Natural killer cell (primary cell): ENCODE data around the gene WDR37. TPM values are rescaled to one million over a fixed set of nuclear protein-coding genes. Genes with fewer than 3 reads are reported as not detected.

Experiments
- ATAC-seq, 3 donors: fragments of 150-1000 bp in 2 of 3; fragments of 200-7000 bp in 1 of 3; cut with Tn5 transposase; 1 replicate in 1 of 3; 2 replicates in 2 of 3; pipeline ENCODE4 v1.10.0; 2021; ENCODE audit warnings: mild to moderate bottlenecking in 2 of 3, moderate library complexity in 2 of 3
- DNase-seq, 2 donors: peaks; one replicate each; pipeline versions ENCODE4 v3.0.0 to v3.0.0-alpha.2; 2013 to 2021; ENCODE audit warnings: mixed read lengths in 1 of 2
- H3K27ac ChIP-seq: one replicate; pipeline ENCODE4 v1.5.1; 2013; ENCODE audit warnings: mild to moderate bottlenecking, low read length
- H3K27me3 ChIP-seq: one replicate; pipeline ENCODE4 v1.6.1; 2013; ENCODE audit warnings: low read length; ENCODE audit not compliant: control insufficient read depth, insufficient read depth
- H3K36me3 ChIP-seq: one replicate; pipeline ENCODE4 v1.6.1; 2013; ENCODE audit warnings: low read length; ENCODE audit not compliant: control insufficient read depth, insufficient read depth
- H3K4me1 ChIP-seq: one replicate; pipeline ENCODE4 v1.6.1; 2013; ENCODE audit warnings: low read length; ENCODE audit not compliant: control insufficient read depth, insufficient read depth
- H3K4me3 ChIP-seq: one replicate; pipeline ENCODE4 v1.5.1; 2013; ENCODE audit warnings: low read length
- H3K9me3 ChIP-seq: one replicate; pipeline ENCODE4 v1.6.1; 2013; ENCODE audit warnings: low read length; ENCODE audit not compliant: control insufficient read depth, insufficient read depth
- H3K27ac Mint-ChIP-seq, 2 donors: one replicate each; pipeline ENCODE4 v1.8.0; 2022; ENCODE audit warnings: mild to moderate bottlenecking in 2 of 2, mixed read lengths in 2 of 2, moderate library complexity in 1 of 2
- H3K27me3 Mint-ChIP-seq, 2 donors: one replicate each; pipeline ENCODE4 v1.8.0; 2022; ENCODE audit warnings: low read depth in 2 of 2, mixed read lengths in 2 of 2
- H3K36me3 Mint-ChIP-seq: one replicate; pipeline ENCODE4 v1.8.0; 2022; ENCODE audit warnings: mixed read lengths
- H3K4me1 Mint-ChIP-seq, 2 donors: one replicate each; pipeline ENCODE4 v1.8.0; 2022; ENCODE audit warnings: mixed read lengths in 2 of 2
- H3K4me3 Mint-ChIP-seq: one replicate; pipeline ENCODE4 v1.8.0; 2022; ENCODE audit warnings: mild to moderate bottlenecking, moderate library complexity, mixed read lengths
- H3K9me3 Mint-ChIP-seq, 2 donors: one replicate each; pipeline ENCODE4 v1.8.0; 2022; ENCODE audit warnings: mixed read lengths in 2 of 2
- WGBS: methylation state at CpG from one replicate; pipeline ENCODE4 v1.1.7; 2013; ENCODE audit warnings: missing lambda C conversion rate; ENCODE audit not compliant: insufficient coverage; 5-methylcytosine and 5-hydroxymethylcytosine counted together
- intact Hi-C: fragments of 100-400 bp; cut with micrococcal nuclease; formaldehyde crosslinking; loops from one replicate; pipeline ENCODE4 v1.14.2; 2022
- total RNA-seq, 4 donors: library from RNA; stranded (reverse); fragments of 120-200 nt in 1 of 4; gene quantifications; one replicate each; pipeline versions ENCODE4 v1.2.3 to v1.2.4, GENCODE V29; 2013 to 2022
- TF ChIP-seq, protein P1 (sequence below): fragments of 200-600 bp; IDR thresholded peaks from one replicate; pipeline ENCODE4 v1.8.0; 2022; ENCODE audit warnings: antibody characterized with exemption

WDR37 gene
- total RNA-seq, 3 donors from 2014 or later (not counting 1 experiment from before 2014, with no cell fraction given): 56.3 to 59.6 (median 57.6) TPM

DNA sequence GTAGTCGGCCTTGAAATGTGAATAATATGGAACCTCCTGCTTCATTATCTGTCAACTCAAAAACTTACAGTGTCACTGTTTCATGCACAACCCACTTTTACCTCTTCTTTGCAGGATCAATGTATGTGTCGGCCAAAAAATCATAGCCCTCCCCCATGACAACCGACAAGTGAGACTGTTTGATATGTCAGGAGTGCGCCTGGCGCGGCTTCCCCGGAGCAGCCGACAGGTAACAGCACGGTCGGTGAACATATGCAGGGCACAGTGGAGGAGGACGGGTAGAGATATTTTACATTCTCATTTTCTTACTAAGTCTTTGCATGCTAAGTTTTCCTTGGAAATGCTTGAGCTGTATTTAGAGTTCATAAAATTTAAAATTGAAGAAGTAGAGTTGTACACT lies 68.6 kb downstream of the WDR37 start:
- H3K4me1 Mint-ChIP-seq: peaks cover 21 to 38% of the 10 kb centered on the region in 2 donors
- 100% methylated on average over 8 of the region's 11 CpGs for WGBS
- H3K27me3 Mint-ChIP-seq: no peaks in the 10 kb centered on the region
- Histone ChIP-seq H3K9me3 (no peaks in the 10 kb centered on the region), H3K36me3 (peaks cover 89% of the 10 kb centered on the region), H3K4me3 (no peak overlapping the region), H3K27me3 (no peaks in the 10 kb centered on the region), H3K4me1 (no peaks in the 10 kb centered on the region), H3K27ac (no peak overlapping the region)
- H3K36me3 Mint-ChIP-seq: peaks cover 24% of the 10 kb centered on the region
- DNase-seq: no peak
- ATAC-seq: no peak
- no peak overlapping the region for H3K4me3 Mint-ChIP-seq
- intact Hi-C loops: no loop called here
- H3K27ac Mint-ChIP-seq: no peak overlapping the region
- TF ChIP-seq, protein P1, sequence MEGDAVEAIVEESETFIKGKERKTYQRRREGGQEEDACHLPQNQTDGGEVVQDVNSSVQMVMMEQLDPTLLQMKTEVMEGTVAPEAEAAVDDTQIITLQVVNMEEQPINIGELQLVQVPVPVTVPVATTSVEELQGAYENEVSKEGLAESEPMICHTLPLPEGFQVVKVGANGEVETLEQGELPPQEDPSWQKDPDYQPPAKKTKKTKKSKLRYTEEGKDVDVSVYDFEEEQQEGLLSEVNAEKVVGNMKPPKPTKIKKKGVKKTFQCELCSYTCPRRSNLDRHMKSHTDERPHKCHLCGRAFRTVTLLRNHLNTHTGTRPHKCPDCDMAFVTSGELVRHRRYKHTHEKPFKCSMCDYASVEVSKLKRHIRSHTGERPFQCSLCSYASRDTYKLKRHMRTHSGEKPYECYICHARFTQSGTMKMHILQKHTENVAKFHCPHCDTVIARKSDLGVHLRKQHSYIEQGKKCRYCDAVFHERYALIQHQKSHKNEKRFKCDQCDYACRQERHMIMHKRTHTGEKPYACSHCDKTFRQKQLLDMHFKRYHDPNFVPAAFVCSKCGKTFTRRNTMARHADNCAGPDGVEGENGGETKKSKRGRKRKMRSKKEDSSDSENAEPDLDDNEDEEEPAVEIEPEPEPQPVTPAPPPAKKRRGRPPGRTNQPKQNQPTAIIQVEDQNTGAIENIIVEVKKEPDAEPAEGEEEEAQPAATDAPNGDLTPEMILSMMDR: no peak
- H3K9me3 Mint-ChIP-seq: no peaks in the 10 kb centered on the region

DNA sequence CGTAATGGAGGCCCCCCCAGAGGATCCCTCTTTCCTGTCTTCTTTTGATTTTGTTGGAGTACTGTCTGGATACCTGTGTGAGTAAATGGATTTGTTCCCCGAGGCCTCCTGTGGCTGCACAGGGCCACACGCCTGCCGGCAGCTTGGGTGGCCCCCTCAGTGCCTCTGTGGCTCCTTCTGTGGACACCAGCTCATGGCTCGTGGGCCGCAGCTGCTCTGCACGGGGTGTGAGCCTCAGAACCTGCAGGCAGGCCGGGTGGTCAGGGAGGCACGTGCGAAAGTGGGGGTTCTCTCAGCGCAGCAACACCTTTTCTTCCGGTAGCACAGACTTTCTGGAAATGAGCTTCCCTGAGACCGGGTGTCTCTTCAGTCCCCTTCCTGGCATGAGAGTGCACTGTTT lies 70.3 kb downstream of the WDR37 start:
- H3K4me1 Mint-ChIP-seq: peaks cover 18 to 34% of the 10 kb centered on the region in 2 donors

GRCh38 chr10:1127629-1128028 lies 71.4 kb downstream of the WDR37 start:
- Histone ChIP-seq H3K27ac (no peak overlapping the region), H3K4me1 (peaks cover 3% of the 10 kb centered on the region), H3K4me3 (no peak overlapping the region), H3K9me3 (no peaks in the 10 kb centered on the region), H3K27me3 (no peaks in the 10 kb centered on the region), H3K36me3 (peaks cover 83% of the 10 kb centered on the region)
- peaks cover 21 to 39% of the 10 kb centered on the region in 2 donors for H3K4me1 Mint-ChIP-seq
- intact Hi-C loops: no loop called here
- H3K27ac Mint-ChIP-seq: peak overlapping the region in 1 of 2 donors; percentile 38
- H3K36me3 Mint-ChIP-seq: peaks cover 19% of the 10 kb centered on the region
- H3K4me3 Mint-ChIP-seq: no peak overlapping the region
- DNase-seq (no peak), ATAC-seq (no peak)
- H3K27me3 Mint-ChIP-seq: no peaks in the 10 kb centered on the region
- no peaks in the 10 kb centered on the region for H3K9me3 Mint-ChIP-seq
- TF ChIP-seq, protein P1: no peak
- 97% methylated on average over 15 of the region's 15 CpGs for WGBS

More for the DNA sequence above, 70.3 kb downstream of the WDR37 start:
- ATAC-seq (no peak), DNase-seq (no peak)
- 97% methylated on average over 13 of the region's 13 CpGs for WGBS
- no peaks in the 10 kb centered on the region for H3K9me3 Mint-ChIP-seq
- Histone ChIP-seq H3K27ac (no peak overlapping the region), H3K36me3 (peaks cover 90% of the 10 kb centered on the region), H3K27me3 (no peaks in the 10 kb centered on the region), H3K9me3 (no peaks in the 10 kb centered on the region), H3K4me1 (no peaks in the 10 kb centered on the region), H3K4me3 (no peak overlapping the region)
- intact Hi-C loops: no loop called here
- peak overlapping the region; percentile 34 to 44 for H3K27ac Mint-ChIP-seq
- H3K27me3 Mint-ChIP-seq: no peaks in the 10 kb centered on the region
- peaks cover 19% of the 10 kb centered on the region for H3K36me3 Mint-ChIP-seq
- H3K4me3 Mint-ChIP-seq: no peak overlapping the region
- TF ChIP-seq, protein P1: no peak

GRCh38 chr10:1128115-1128514 lies 71.9 kb downstream of the WDR37 start:
- peak overlapping the region in 1 of 2 donors; percentile 38 for H3K27ac Mint-ChIP-seq

More at GRCh38 chr10:1128115-1128514, 71.9 kb downstream of the WDR37 start:
- 100% methylated on average over 2 of the region's 2 CpGs for WGBS
- ATAC-seq (no peak), DNase-seq (no peak)
- intact Hi-C loops: no loop called here
- Mint-ChIP-seq H3K4me3 (no peak overlapping the region), H3K4me1 (peaks cover 26 to 44% of the 10 kb centered on the region in 2 donors), H3K27me3 (no peaks in the 10 kb centered on the region), H3K36me3 (peaks cover 19% of the 10 kb centered on the region), H3K9me3 (no peaks in the 10 kb centered on the region)
- Histone ChIP-seq H3K9me3 (no peaks in the 10 kb centered on the region), H3K27me3 (no peaks in the 10 kb centered on the region), H3K4me3 (no peak overlapping the region), H3K4me1 (peaks cover 6% of the 10 kb centered on the region), H3K36me3 (peaks cover 80% of the 10 kb centered on the region), H3K27ac (no peak overlapping the region)
- TF ChIP-seq, protein P1: no peak
